ENCODE measurements around the gene SLC9C1.

Gene SLC9C1

GRCh38 chr3:112306825-112307224, 12.8 kb upstream of the SLC9C1 start:
- DNase-seq (ENCODE audit: low spot score) = no peak

GRCh38 chr3:112304611-112305010, 10.6 kb upstream of the SLC9C1 start:
- DNase-seq (ENCODE audit: low spot score) = no peak

- DNase-seq (ENCODE audit: low spot score) = peak; percentile 49
Measured at GRCh38 chr3:112303764-112304325, 9.8 kb upstream of the SLC9C1 start.

- peak; percentile 83 for DNase-seq (ENCODE audit: low spot score)
Measured at GRCh38 chr3:112302881-112303763, 9.1 kb upstream of the SLC9C1 start.

GRCh38 chr3:112302150-112302830, 8.3 kb upstream of the SLC9C1 start:
- DNase-seq (ENCODE audit: low spot score) = no peak

- no peak for DNase-seq (ENCODE audit: low spot score)
Measured at GRCh38 chr3:112298781-112299180, 4.8 kb upstream of the SLC9C1 start.

- no peak for DNase-seq (ENCODE audit: low spot score)
Measured at GRCh38 chr3:112297714-112298113, 3.7 kb upstream of the SLC9C1 start.

GRCh38 chr3:112289011-112289410, 5.0 kb downstream of the SLC9C1 start:
- DNase-seq (ENCODE audit: low spot score) = no peak

GRCh38 chr3:112280266-112280665, 13.8 kb downstream of the SLC9C1 start:
- DNase-seq (ENCODE audit: low spot score) = no peak

- no peak for DNase-seq (ENCODE audit: low spot score)
Measured at GRCh38 chr3:112273536-112273935, 20.5 kb downstream of the SLC9C1 start.

GRCh38 chr3:112261742-112262141, 32.3 kb downstream of the SLC9C1 start:
- no peak for DNase-seq (ENCODE audit: low spot score)

GRCh38 chr3:112260563-112260962, 33.5 kb downstream of the SLC9C1 start:
- DNase-seq (ENCODE audit: low spot score) = no peak

GRCh38 chr3:112253301-112253971, 40.6 kb downstream of the SLC9C1 start:
- no peak for DNase-seq (ENCODE audit: low spot score)

GRCh38 chr3:112247900-112248299, 46.1 kb downstream of the SLC9C1 start:
- DNase-seq (ENCODE audit: low spot score) = no peak

GRCh38 chr3:112247350-112247749, 46.7 kb downstream of the SLC9C1 start:
- DNase-seq (ENCODE audit: low spot score) = no peak

- no peak for DNase-seq (ENCODE audit: low spot score)
Measured at GRCh38 chr3:112233083-112233482, 60.9 kb downstream of the SLC9C1 start.

- DNase-seq (ENCODE audit: low spot score) = no peak
Measured at GRCh38 chr3:112231727-112232126, 62.3 kb downstream of the SLC9C1 start.

GRCh38 chr3:112230033-112230432, 64.0 kb downstream of the SLC9C1 start:
- DNase-seq (ENCODE audit: low spot score) = no peak

GRCh38 chr3:112228786-112229185, 65.2 kb downstream of the SLC9C1 start:
- no peak for DNase-seq (ENCODE audit: low spot score)

- no peak for DNase-seq (ENCODE audit: low spot score)
Measured at GRCh38 chr3:112200317-112200666, 93.7 kb downstream of the SLC9C1 start.

- DNase-seq (ENCODE audit: low spot score) = peak; percentile 28
Measured at GRCh38 chr3:112199622-112200316, 94.2 kb downstream of the SLC9C1 start.

GRCh38 chr3:112197131-112197530, 96.9 kb downstream of the SLC9C1 start:
- no peak for DNase-seq (ENCODE audit: low spot score)

Data from COLO829 (cell line).